HL-60/S4 treated with phorbol 12-myristate 13-acetate at 8.2 ng/mL for 4 days and 3 days (cell line): ENCODE measurements around the gene RNLS.

Experiments used
- in situ Hi-C: fragments of 300-500 bp; cut with MboI; formaldehyde crosslinking; loops from 2 replicates; pipeline ENCODE4 v1.15.0; 2022; ENCODE audit warnings: low sequenced_read_pairs

RNLS gene

DNA sequence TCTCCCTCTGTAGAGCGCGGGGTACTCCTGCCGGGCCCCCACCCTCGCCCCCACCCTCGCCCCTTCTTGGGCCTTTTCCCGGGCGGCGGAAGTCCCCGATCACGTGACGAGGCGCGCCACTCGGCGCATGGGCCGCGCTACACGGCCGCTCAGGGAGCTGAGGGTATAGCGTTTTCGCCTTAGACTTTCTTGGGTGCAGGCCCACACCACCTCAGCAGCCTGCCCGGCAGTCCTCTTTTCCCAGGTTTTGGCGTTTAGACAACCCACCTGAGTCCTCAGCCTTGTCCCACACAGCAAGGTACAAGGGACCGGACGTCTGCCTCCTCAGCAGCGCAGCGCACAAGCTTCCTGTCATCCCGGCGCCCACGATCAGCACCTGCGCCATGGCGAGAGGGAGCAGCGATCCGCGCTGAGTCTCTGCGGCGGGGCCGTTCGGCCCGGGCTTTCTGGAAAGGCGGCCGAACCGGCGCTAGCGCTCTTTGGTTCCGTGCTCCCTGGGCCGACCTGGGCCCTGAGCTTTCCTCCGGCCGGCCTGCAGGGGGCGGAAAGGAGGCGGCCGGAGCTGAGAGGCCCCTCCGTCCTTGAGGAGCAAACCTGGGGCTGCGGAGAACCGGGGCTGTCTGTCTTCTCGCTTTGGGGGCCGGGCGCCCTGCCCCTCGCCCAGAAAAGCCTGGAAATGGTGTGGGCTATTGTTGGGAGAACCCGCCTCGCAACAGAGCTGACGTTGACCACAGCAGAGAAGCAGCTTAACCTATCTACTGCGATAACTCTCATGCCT lies at the start of gene RNLS:
Gene RNLS, minus strand, starts transcription at position 513 of the 778 bp plus-strand sequence.
- in situ Hi-C loops: no loop called here

- in situ Hi-C loops: no loop called here
Measured at GRCh38 chr10:88624840-88625239, 41.7 kb upstream of the RNLS start.

DNA sequence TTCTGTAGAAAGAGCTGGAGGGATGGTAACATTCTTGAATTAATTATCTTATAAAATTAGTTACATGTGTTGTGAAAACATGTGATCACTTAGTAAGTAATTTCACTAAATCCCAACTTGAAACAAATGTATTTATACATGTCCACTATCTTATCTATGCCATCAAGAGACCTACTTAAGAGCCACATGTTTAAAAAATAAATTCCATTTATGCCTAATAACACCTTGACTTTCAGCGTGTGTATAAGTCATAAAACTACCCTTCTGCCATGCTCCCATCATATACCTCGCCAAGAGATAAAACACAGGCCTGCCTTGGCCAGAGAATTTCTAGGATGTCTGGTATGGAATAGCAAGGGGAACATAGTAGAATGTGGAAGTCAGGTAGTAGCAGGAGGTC lies 40.7 kb upstream of the RNLS start:
- in situ Hi-C loops: no loop called here

- in situ Hi-C loops: no loop called here
Measured at GRCh38 chr10:88620441-88620840, 37.3 kb upstream of the RNLS start.

DNA sequence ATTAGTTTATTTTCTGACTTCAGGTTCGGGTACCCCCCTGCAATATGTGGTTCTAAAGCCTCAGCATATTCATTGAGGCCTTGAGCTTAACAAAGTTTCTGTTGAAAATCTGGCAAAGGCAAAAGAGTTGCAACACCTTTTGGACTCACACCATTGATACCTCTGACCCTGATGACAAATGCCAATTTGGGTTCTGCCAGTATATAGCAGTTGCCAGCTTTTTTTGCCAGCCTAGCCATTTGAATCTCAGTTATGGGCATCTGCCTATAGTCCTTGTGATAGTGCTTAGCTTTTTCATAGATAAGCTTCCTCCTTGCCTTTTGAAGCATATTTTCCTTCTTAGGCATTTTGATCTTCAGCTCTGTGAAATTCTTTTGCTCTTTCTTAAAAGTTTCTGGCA lies 35.4 kb upstream of the RNLS start:
- in situ Hi-C loops: no loop called here

- in situ Hi-C loops: no loop called here
Measured at GRCh38 chr10:88617772-88618300, 34.7 kb upstream of the RNLS start.

DNA sequence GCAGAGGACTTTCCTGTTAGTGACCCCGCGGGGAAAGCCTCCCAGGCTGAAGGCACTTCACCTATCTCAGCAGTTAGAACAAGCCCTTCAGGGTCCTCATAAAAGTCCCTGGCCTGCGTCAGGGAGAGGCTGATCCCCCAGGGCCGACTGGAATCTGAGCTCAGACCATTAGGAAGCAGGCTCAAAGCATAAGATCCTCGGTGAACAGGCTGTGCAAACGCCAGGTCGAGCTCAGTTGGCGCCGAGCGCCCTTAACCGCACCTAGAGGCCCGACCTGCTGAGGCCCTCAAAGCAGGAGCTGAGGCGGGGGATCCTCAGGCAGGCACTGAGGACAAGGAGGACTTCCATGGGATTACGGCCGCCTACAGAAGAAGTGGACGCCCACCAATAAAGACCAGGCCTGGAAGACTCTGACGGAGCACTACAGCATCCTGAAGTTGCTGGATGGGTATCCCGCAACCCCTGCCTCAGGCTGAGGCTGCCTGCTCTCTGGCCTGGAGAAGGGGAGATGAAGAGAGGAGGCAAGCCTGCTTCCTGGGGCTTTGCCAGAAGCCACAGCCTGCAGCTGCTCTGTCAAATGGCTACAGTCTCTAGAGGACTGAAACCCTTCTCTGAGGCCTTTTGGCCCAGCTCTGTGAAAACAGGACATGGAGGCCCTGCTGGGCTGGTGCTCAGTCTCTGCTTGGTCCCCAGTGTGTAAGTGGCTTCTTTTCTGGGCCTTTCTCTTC lies 33.3 kb upstream of the RNLS start:
- in situ Hi-C loops: no loop called here

- in situ Hi-C loops: no loop called here
Measured at GRCh38 chr10:88608780-88609179, 25.7 kb upstream of the RNLS start.

DNA sequence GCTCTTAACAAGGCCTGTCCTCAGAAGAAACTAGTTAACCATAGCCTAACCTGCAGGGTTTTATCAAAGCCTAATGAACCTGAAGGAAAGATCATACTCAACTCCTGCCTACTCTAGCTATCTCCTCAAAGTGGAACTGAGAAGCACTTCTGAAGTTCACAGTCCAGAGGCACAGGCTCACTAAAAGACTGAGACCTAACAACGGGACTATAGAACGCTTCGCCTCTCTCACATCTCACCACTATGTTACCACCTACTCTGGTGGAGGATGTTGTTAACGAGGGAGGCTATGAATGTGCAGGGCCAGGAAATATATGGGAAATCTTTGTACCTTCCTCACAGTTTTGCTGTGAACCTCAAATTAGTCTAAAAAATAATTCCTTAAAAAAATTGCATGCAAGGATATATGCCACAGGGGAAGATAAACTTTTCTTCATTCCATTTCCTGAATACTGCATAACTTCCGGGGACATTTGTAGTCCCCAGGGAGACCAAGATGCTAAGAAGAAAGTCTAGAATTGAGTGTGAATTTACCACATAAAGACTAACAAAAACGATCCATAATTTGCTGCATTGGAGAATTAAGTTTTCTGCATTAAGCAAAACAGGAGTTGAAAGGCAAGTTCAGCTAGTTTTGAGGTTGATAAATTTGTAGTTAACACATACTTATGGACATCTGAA lies 25.1 kb upstream of the RNLS start:
- in situ Hi-C loops: no loop called here

GRCh38 chr10:88598055-88598454 lies 14.9 kb upstream of the RNLS start:
- in situ Hi-C loops: no loop called here

DNA sequence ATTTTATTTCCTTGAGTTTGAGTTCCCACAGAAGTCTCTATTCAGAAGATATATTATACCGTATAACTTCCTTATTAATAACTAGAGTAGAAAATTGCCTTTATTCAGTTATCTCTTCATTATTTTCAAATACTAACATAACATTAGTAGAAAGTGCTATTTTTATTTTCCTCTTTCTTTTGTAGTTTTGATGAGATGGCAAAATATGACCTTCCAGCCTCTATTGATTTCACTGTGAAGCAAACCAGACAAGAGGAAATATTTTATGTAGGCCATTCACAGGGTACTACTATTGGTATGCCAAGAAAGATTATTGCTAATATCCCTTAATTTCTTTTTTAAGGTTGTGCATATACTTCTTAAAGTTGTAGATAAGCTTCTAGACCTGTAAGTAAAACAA lies 11.4 kb upstream of the RNLS start:
- in situ Hi-C loops: no loop called here

DNA sequence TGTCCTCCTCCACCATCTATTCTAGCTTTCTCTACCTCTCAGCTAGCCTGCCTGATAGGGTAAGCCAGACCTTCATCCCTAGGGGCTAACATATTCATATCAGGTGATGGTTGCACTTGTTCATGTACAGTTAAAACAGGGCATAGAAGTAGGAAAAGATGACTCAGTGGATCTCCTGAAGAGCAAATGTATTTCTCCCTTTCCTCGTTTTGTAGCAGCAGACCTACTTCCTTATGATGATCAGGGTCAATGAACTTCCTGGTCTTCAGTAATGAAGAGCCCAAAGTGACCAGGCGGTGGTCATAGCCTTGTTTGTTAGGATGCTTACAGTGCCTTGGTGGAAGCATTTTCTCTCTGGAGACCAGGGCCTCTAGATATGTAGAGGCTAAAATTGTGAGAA lies 9.8 kb upstream of the RNLS start:
- in situ Hi-C loops: no loop called here

DNA sequence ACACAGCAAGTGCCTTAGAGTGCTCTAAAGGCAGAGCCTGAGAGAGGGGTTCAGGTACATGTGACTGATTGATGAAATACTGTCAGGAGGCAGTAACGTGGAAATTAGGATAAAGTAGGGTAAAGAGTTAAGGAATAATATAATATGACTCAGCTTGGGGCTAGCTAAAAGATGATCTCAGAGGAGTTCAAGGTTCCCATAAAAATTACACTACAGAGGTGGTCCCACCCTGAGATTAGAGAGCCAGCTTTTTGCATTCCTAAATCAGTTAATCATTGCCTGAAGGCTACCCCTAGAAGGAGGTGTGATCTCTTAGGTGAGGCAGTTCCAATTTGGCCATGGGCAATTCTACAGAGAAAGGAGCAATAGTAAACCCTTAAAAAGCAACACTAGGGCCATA lies 9.3 kb upstream of the RNLS start:
- in situ Hi-C loops: no loop called here

GRCh38 chr10:88586462-88586861 lies 3.3 kb upstream of the RNLS start, which contains the start of gene LIPJ:
Gene LIPJ (plus strand): TSS chr10:88586762. CDS start chr10:88590688, 3,926 bp downstream.
- in situ Hi-C loops: no loop called here

DNA sequence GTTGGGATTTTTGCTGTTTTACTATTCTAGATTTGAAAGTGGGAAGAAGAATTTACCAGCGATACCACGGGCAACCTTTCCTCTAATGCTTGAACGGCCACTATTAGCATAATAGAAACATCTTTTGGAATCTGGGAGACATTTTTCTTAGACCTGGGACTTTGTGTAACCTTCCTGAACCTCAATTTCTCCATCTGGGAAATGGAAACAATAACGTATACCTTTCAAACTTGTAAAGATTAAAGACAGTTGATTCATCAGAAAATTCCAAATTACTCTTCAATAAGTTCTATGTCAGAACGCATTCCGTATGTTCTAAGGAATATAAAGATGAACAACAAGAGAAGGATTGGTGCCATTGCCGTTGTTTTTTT lies 453 bp upstream of the RNLS start:
- in situ Hi-C loops: no loop called here

DNA sequence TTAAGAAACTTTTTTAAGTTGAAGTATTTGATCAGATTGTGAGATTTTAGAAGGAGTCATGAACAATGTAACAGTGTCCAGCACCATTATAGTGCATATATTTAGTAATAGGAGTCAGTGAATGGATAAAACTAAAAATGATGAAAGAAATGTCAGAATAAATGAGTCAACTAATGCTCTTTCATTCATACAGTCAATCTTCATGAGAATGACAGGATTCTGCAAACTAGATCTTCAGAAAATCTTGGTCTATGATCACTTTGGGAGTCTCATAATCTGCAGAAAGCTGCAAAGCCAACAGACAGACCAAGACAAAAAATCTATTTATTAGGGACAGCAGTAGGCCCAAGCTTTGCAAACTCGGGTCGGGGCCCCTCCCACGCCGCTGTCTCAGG lies 710 bp downstream of the RNLS start:
- in situ Hi-C loops: no loop called here

GRCh38 chr10:88565072-88565471 lies 18.0 kb downstream of the RNLS start:
- in situ Hi-C loops: loop anchor here (25.0 kb wide), 1 partner anchor 703 kb away; the partner anchor contains the start of genes KLLN and PTEN

- in situ Hi-C loops: loop anchor here (25.0 kb wide), 1 partner anchor 700 kb away; the partner anchor contains the start of genes KLLN and PTEN
Measured at GRCh38 chr10:88562152-88562551, 21.0 kb downstream of the RNLS start.

- in situ Hi-C loops: loop anchor here (25.0 kb wide), 1 partner anchor 695 kb away; the partner anchor contains the start of genes KLLN and PTEN
Measured at GRCh38 chr10:88557658-88558057, 25.5 kb downstream of the RNLS start.

DNA sequence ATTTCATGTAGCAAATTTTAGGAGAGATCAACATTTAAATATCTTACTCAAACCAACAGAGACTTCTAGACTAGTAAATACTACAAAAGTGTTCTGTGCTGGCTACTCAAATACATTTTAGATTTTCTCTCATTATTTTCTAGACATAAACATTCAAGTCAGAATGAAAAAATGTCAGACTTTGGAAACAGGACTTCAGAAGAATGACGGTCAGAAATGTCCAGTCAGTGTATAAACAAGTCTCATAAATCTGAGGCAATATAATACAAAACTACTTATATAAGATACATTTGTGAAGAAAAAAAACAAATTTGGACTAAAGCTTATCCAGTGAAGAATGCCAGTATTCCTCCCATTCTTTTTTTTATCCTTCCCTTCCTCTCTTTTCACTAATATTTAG lies 25.9 kb downstream of the RNLS start:
- in situ Hi-C loops: loop anchor here (25.0 kb wide), 1 partner anchor 695 kb away; the partner anchor contains the start of genes KLLN and PTEN
